HG03565 (cell line): ENCODE data around the gene CYSLTR2.
"Not testable (repeated sequence)": the region's sequence is repeated elsewhere in the genome, so short reads cannot be mapped to it uniquely, and the experiment has no call there.

Experiments used
- ATAC-seq: cut with Tn5 transposase; IDR thresholded peaks from one replicate; pipeline ENCODE4 v1.9.1; 2021; ENCODE audit warnings: mild to moderate bottlenecking, moderate library complexity; ENCODE audit not compliant: unreplicated experiment

The CYSLTR2 gene

GRCh38 chr13:48686636-48687210, 33.0 kb downstream of the CYSLTR2 start:
- ATAC-seq, result no peak

DNA sequence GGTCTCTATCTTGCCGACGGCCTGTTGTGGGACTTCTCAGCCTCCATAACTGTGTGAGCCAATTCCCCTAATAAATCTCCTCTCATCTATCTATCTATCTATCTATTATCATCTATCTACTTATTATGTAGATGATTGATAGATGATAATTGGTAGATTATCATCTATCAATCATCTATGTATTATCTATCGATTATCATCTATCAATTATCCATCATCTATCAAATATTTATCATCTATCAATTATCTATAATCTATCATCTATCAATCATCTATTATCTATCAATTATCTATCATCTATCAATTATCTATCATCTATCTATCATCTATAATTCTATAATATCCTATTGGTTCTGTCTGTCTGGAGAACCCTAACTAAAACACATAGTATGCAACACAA, 33.5 kb downstream of the CYSLTR2 start:
- no peak for ATAC-seq

GRCh38 chr13:48693998-48694397, 40.3 kb downstream of the CYSLTR2 start:
- ATAC-seq, result no peak

- no peak for ATAC-seq
These were observed 42.0 kb downstream of the CYSLTR2 start for GRCh38 chr13:48695776-48696175.

- ATAC-seq, result not testable (repeated sequence)
These were observed 42.9 kb downstream of the CYSLTR2 start for GRCh38 chr13:48696676-48697075.

- ATAC-seq, result no peak
These were observed 53.7 kb downstream of the CYSLTR2 start for GRCh38 chr13:48707405-48707804.

DNA sequence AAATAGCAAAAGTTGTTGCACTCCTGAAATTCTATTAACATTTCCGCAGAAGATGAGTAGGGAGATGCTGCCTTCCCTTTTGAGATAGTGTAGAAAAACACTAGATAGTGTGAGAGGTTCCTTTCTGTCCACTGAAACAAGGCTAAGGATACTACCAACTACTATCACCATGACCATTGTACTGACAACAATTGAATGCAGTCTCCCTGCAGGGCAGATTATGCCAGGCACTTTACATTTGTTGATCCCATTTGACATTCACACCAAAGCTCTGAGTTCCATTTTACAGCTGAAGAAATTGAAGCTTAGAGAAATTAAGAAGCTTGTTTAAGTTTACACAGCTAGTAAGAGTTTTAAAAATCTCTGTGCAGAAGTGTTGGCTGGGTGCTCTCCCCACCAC, 55.0 kb downstream of the CYSLTR2 start:
- ATAC-seq, result no peak

DNA sequence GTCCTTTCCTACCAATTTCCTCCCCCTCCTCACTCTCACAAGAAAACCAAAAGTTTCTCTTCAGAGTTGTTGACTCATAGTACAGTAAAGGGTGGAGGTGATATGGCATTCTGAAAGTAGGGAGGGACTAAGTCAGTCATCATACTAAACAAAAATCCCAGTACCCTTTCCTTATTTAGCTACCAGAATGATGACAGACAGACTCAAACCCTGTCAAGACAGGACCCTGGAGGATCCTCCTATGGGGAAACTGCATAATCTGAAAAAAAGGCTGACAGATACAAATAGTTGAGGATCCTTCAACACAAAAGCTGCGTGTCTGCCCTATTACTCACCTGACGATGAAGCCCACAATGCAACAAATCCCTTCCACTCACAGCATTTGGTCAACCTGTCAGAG, 55.5 kb downstream of the CYSLTR2 start:
- ATAC-seq, result no peak

DNA sequence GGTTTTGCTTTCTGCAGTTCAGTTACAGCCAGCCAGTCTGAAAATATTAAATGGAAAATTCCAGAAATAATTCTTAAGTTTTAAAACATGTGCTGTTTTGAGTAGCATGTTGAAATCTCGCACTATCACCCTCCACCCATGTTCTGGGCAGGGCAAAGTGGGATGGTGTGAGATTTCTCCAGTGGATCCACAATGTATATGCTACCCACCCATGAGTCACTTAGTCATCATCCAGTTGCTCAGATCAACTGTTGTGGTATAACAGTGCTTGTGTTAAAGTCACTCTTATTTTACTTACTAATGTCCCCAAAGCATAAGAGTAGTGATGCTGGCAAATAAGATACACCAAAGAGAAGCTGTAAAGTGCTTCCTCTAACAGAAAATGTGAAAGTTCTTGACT, 56.4 kb downstream of the CYSLTR2 start:
- ATAC-seq, result no peak

- ATAC-seq, result no peak
These were observed 58.4 kb downstream of the CYSLTR2 start for GRCh38 chr13:48712141-48712540.

DNA sequence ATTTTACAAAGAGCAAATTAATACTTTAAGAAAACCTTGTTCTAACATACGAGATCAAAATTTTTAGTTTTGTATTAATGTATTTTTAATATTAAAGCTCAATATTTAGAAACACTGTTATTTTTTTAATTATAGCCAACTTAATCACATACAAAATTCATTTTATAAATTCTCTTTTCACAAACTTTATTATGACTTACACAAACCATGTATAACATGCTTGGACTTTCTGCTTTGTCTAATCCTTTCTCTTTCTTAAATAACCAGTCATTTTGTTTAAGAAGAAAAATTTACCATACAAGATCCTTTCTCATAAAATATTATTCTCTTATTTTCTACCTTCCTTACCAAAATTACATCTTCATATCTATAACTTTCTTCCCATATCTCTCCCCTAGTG, 62.2 kb downstream of the CYSLTR2 start:
- ATAC-seq, result no peak

DNA sequence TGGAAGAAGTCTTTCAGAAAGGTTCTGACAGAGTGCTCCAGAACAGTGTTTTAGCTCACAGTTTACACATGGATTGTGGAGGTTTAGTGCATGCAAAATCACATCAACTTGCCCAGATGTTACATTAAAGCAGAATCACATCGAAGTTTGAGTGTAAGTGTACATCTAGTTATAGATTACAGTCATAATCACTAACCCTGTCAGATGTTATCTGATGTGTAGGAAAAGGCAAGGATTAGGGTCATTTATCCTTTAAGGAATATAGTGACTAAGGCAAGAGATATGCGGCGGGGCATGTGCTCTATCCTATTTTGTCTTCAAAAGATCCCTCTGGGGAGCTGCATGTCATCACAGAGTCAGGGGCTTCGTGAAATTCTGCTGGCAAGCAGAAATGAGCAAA, 66.9 kb downstream of the CYSLTR2 start:
- ATAC-seq, result no peak

GRCh38 chr13:48723168-48723567, 69.4 kb downstream of the CYSLTR2 start:
- ATAC-seq, result no peak

DNA sequence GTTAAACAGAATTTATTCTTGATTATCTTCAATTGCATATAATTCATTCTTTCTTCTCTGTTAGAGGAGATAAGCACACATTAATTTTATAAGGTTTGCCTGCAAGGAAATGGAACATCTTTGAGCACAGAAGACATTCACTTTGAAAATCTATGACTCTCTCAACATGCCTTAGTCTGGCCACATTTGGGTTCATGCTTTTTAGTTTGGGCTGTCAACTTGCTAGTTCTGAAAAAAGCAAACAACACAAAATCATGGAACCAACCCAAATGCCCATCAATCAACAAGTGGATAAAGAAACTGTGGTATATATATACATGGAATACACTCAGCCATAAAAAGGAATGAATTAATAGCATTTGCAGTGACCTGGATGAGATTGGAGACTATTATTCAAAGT, 71.5 kb downstream of the CYSLTR2 start:
- ATAC-seq, result no peak

DNA sequence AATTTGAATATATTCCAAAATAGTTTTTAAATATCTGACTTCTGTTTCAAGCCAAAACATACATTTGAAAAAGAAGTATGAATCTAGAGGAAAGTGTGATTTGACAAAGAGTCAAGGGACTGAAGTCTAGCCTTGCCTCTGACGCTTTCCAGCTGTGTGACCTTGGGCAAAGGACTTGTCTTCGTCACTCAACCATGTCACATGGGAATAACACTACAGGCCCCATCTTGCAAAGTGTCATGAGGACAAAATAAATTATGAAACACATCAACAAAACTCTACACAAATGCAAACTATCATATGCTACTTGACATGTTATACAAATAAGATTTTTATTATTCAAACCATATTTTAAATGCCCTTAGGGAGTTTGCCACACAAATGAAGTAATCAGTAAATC, 73.0 kb downstream of the CYSLTR2 start:
- no peak for ATAC-seq

GRCh38 chr13:48727241-48728011, 73.7 kb downstream of the CYSLTR2 start:
- ATAC-seq, result peak; percentile 69

DNA sequence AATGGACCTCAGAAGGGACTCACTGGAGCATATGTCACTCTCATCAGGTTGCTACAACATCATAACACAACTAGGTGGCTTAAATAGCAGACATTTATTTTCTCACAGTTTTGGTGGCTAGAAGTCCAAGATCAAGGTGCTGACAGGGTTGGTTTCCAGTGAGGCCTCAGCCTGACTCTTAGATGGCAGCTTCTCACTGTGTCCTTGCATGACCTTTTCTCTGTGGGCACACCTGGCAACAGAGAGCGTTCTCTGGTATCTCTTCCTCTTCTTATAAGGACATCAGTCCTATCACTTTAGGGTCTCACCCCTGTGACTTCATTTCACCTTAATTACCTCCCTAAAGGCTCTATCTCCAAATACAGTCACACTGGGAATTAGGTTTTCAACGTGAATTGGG, 74.5 kb downstream of the CYSLTR2 start:
- ATAC-seq, result no peak

GRCh38 chr13:48728876-48729275, 75.1 kb downstream of the CYSLTR2 start:
- ATAC-seq, result no peak

DNA sequence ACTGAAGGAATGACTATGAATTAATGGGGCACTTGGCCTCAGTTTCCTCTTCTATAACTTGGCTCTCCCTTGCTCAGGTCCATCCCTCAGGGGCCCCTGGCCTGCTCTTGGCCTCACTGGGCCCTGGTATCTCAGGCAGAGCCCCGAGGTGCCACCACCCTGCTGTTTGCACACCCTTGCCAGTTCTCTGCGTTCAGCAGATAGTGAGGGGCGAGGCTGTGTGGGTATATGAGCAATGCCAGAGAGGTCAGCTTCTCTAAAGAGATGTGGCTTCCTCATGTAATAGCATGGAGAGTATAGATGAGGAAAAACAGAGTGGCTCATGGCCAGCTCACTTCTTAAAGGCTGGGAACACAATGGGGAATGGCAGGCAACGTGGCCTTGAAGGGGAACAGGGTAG, 76.1 kb downstream of the CYSLTR2 start:
- no peak for ATAC-seq

DNA sequence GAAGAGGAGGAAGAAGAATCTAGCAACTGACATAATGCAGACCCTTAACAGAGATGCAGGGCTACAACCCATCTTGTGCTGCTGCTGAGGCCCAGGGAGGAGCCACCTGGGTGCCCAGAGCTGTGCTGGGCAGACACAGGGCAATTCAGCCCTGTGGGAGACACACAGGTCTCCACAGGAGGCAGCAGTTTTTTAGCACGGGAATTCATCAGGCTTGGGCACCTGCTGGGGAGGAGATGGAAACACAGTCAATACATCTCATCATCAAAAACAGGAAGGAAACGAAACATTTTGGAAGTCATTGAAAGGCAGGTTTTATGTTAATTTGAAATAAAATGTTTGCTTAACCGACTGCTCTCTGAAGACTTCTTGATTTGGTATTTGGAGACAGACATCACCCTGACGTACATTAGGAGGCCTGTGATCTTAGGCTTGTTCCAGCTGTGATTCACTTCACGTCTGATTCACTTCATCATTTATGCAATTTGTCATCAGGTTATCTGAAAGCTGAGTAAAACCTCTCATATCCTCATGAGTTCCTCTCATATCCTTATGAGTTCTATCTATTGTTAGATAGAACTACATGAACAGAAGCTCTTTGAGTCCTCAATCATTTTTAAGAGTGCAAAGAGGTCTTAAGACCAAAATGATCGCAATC, 77.4 kb downstream of the CYSLTR2 start:
- no peak for ATAC-seq

DNA sequence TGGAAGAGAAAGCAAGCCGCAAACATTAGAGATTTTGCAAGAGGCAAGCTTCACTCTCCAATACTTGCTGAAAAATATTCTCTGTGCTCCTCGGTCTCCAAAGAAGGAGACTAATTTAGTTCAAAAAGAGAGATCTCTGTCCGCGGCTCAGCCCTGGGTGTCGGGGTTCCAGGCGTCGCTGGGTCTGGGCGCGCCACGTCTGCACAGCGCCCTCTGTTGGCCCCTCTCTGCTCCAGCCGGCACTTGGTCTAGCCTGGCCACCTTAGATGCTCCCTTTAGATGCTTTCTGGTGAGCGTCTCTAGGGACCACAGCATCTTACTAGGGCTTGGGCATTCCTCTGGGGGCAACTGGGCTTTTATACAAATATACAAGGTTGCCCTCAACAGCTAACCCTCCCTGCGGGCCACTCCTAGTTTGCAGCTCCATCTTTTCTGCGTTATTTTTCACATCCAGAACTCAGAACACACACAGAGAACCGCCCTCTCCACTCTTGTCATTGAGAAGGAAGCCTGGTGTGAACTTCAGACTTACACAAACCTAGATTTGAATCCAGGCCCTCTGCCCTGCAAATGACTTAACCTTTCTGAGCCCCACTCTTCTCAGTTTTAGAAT, 78.3 kb downstream of the CYSLTR2 start:
- ATAC-seq, result no peak
